MCF 10A (cell line): ENCODE measurements around the gene C1orf87. TPM values are rescaled to one million over a fixed set of nuclear protein-coding genes. Genes with fewer than 3 reads are reported as not detected.

Experiments used
- BruUV-seq: library from RNA; stranded (reverse); fragments of 400-500 nt; replicated peaks from 2 replicates; lab custom pipeline; 2021; lab: Mats Ljungman, UMichigan
- CTCF ChIA-PET: fragments of 300-600 bp; sonication (Branson Sonifier 250); formaldehyde crosslinking; extraction: SDS; loops from one replicate; lab custom pipeline; 2021; ENCODE audit warnings: antibody characterized with exemption, inconsistent platforms; lab: Yijun Ruan, JAX
- POLR2A ChIA-PET: fragments of 300-600, 350-650 bp; sonication (Branson Sonifier 250); formaldehyde crosslinking; extraction: SDS; loops from one replicate; lab custom pipeline; 2020; ENCODE audit warnings: antibody characterized with exemption, inconsistent platforms; lab: Yijun Ruan, JAX
- DNase-seq: peaks from one replicate; pipeline ENCODE4 v3.0.0-alpha.2; 2018; ENCODE audit not compliant: unreplicated experiment
- H3K27ac Mint-ChIP-seq: one replicate; pipeline ENCODE4 v1.8.0; 2022; ENCODE audit warnings: mild to moderate bottlenecking, low read depth, mixed read lengths; ENCODE audit not compliant: unreplicated experiment
- H3K27me3 Mint-ChIP-seq: one replicate; pipeline ENCODE4 v1.8.0; 2022; ENCODE audit warnings: mixed read lengths; ENCODE audit not compliant: insufficient read depth, unreplicated experiment
- H3K36me3 Mint-ChIP-seq: one replicate; pipeline ENCODE4 v1.8.0; 2022; ENCODE audit warnings: mild to moderate bottlenecking, moderate library complexity, mixed read lengths; ENCODE audit not compliant: insufficient read depth, unreplicated experiment
- H3K4me1 Mint-ChIP-seq: one replicate; pipeline ENCODE4 v1.8.0; 2022; ENCODE audit warnings: mixed read lengths; ENCODE audit not compliant: insufficient read depth, unreplicated experiment
- H3K4me3 Mint-ChIP-seq: one replicate; pipeline ENCODE4 v1.8.0; 2022; ENCODE audit warnings: mild to moderate bottlenecking, moderate library complexity, mixed read lengths; ENCODE audit not compliant: unreplicated experiment
- H3K9me3 Mint-ChIP-seq: one replicate; pipeline ENCODE4 v1.8.0; 2022; ENCODE audit warnings: mixed read lengths; ENCODE audit not compliant: unreplicated experiment
- CTCF ChIP-seq: fragments of 200-600 bp; IDR thresholded peaks from one replicate; pipeline ENCODE4 v1.8.0; 2022; ENCODE audit warnings: antibody characterized with exemption, mild to moderate bottlenecking; ENCODE audit not compliant: unreplicated experiment
- intact Hi-C: fragments of 100-400 bp; cut with micrococcal nuclease; formaldehyde crosslinking; loops from 2 replicates; pipeline ENCODE4 v1.14.1; 2022
- total RNA-seq: library from RNA; stranded (reverse); gene quantifications from 2 replicates; pipeline ENCODE4 v1.2.3, GENCODE V29; 2022

C1orf87 gene
- total RNA-seq, 1 experiment from 2014 or later, result not detected

- no peak overlapping the region for H3K27ac Mint-ChIP-seq
- ChIA-PET POLR2A (no interaction called here), CTCF (interaction anchor here (0.8 to 8.0 kb wide), 4 partner anchors 7 to 50 kb away, joined by 3 to 88 read pairs (median 8); no protein-coding TSS in a partner anchor)
- no peaks in the 10 kb centered on the region for H3K9me3 Mint-ChIP-seq
- intact Hi-C loops, result no loop called here
- DNase-seq, result no peak
- no TSS peak for BruUV-seq
- H3K27me3 Mint-ChIP-seq, result peaks cover 27% of the 10 kb centered on the region
- TF ChIP-seq CTCF, result no peak
- H3K4me1 Mint-ChIP-seq, result no peaks in the 10 kb centered on the region
- H3K4me3 Mint-ChIP-seq, result no peak overlapping the region
- no peaks in the 10 kb centered on the region for H3K36me3 Mint-ChIP-seq
Observed at GRCh38 chr1:59967780-59968179, 105.8 kb downstream of the C1orf87 start.

- ChIA-PET CTCF (interaction anchor here (0.6 to 8.0 kb wide), 6 partner anchors 8 to 799 kb away, joined by 3 to 88 read pairs (median 7); no protein-coding TSS in a partner anchor), POLR2A (no interaction called here)
- no peak overlapping the region for H3K27ac Mint-ChIP-seq
- no peaks in the 10 kb centered on the region for H3K4me1 Mint-ChIP-seq
- no peak for DNase-seq
- no peak for TF ChIP-seq CTCF
- H3K27me3 Mint-ChIP-seq, result peaks cover 22% of the 10 kb centered on the region
- intact Hi-C loops, result no loop called here
- no peak overlapping the region for H3K4me3 Mint-ChIP-seq
- H3K9me3 Mint-ChIP-seq, result no peaks in the 10 kb centered on the region
- no TSS peak for BruUV-seq
- no peaks in the 10 kb centered on the region for H3K36me3 Mint-ChIP-seq
Observed at GRCh38 chr1:59967141-59967697, 106.4 kb downstream of the C1orf87 start.

- intact Hi-C loops, result no loop called here
- H3K36me3 Mint-ChIP-seq, result no peaks in the 10 kb centered on the region
- no peaks in the 10 kb centered on the region for H3K4me1 Mint-ChIP-seq
- ChIA-PET CTCF (interaction anchor here (0.6 to 3.9 kb wide), 4 partner anchors 41 to 1536 kb away, joined by 3 to 41 read pairs (median 5); no protein-coding TSS in a partner anchor), POLR2A (interaction anchor here (1.5 kb wide), 1 partner anchor 24 kb away, joined by 3 read pairs; no protein-coding TSS in a partner anchor)
- no peak for DNase-seq
- no peak overlapping the region for H3K27ac Mint-ChIP-seq
- no TSS peak for BruUV-seq
- no peak overlapping the region for H3K4me3 Mint-ChIP-seq
- no peak for TF ChIP-seq CTCF
- H3K27me3 Mint-ChIP-seq, result no peaks in the 10 kb centered on the region
- no peaks in the 10 kb centered on the region for H3K9me3 Mint-ChIP-seq
Observed at GRCh38 chr1:59952065-59952464, 121.5 kb downstream of the C1orf87 start.

GRCh38 chr1:59949648-59950047 is 123.9 kb downstream of the C1orf87 start:
- Mint-ChIP-seq H3K4me1 (no peaks in the 10 kb centered on the region), H3K27me3 (no peaks in the 10 kb centered on the region), H3K4me3 (no peak overlapping the region), H3K9me3 (no peaks in the 10 kb centered on the region), H3K36me3 (no peaks in the 10 kb centered on the region), H3K27ac (no peak overlapping the region)
- intact Hi-C loops, result loop anchor here (5.0 to 10.0 kb wide), 3 partner anchors 192 to 1435 kb away; no protein-coding TSS in a partner anchor
- no peak for DNase-seq
- TF ChIP-seq CTCF, result no peak
- POLR2A ChIA-PET, result no interaction called here
- CTCF ChIA-PET, result interaction anchor here (0.6 to 3.9 kb wide), 13 partner anchors 13 to 1389 kb away, joined by 3 to 41 read pairs (median 5); no protein-coding TSS in a partner anchor
- BruUV-seq, result no TSS peak
